Brain pericyte (primary cell): ENCODE results near the gene SMPDL3A.

ENCODE experiments used
- DNase-seq: peaks from one replicate; pipeline ENCODE4 v3.0.0-alpha.2; 2012; ENCODE audit warnings: low read depth, low spot score

Gene SMPDL3A

GRCh38 chr6:122778302-122778701 is 10.8 kb upstream of the SMPDL3A start:
- no peak for DNase-seq

GRCh38 chr6:122778985-122779661 is 9.9 kb upstream of the SMPDL3A start:
- no peak for DNase-seq

GRCh38 chr6:122779667-122780066 is 9.4 kb upstream of the SMPDL3A start, which contains the start of gene FABP7:
FABP7 (plus strand) TSS chr6:122779716; CDS start chr6:122779795, 79 bp downstream.
- no peak for DNase-seq

- no peak for DNase-seq
These were observed 8.9 kb upstream of the SMPDL3A start for GRCh38 chr6:122780114-122780513.

- no peak for DNase-seq
These were observed 7.3 kb upstream of the SMPDL3A start for GRCh38 chr6:122781716-122782115.

GRCh38 chr6:122783401-122783800 is 5.7 kb upstream of the SMPDL3A start:
- no peak for DNase-seq

- no peak for DNase-seq
These were observed 3.2 kb upstream of the SMPDL3A start for GRCh38 chr6:122785891-122786290.

GRCh38 chr6:122787721-122788120 is 1.3 kb upstream of the SMPDL3A start:
- no peak for DNase-seq

- DNase-seq: no peak
These were observed 850 bp upstream of the SMPDL3A start for GRCh38 chr6:122788208-122788607.

GRCh38 chr6:122788663-122789181 is 336 bp upstream of the SMPDL3A start:
- DNase-seq: no peak

GRCh38 chr6:122790028-122790422 is 967 bp downstream of the SMPDL3A start:
- no peak for DNase-seq

- DNase-seq: no peak
These were observed 1.6 kb downstream of the SMPDL3A start for GRCh38 chr6:122790423-122791309.

GRCh38 chr6:122791310-122791679 is 2.2 kb downstream of the SMPDL3A start:
- no peak for DNase-seq

- no peak for DNase-seq
These were observed 3.7 kb downstream of the SMPDL3A start for GRCh38 chr6:122792766-122793165.

- DNase-seq: no peak
These were observed 8.5 kb downstream of the SMPDL3A start for GRCh38 chr6:122797537-122797936.

GRCh38 chr6:122798099-122798641 is 9.1 kb downstream of the SMPDL3A start:
- no peak for DNase-seq

- no peak for DNase-seq
These were observed 10.2 kb downstream of the SMPDL3A start for GRCh38 chr6:122799140-122799745.

- no peak for DNase-seq
These were observed 11.0 kb downstream of the SMPDL3A start for GRCh38 chr6:122799916-122800686.

- no peak for DNase-seq
These were observed 11.8 kb downstream of the SMPDL3A start for GRCh38 chr6:122800906-122801305.

- DNase-seq: no peak
These were observed 12.3 kb downstream of the SMPDL3A start for GRCh38 chr6:122801397-122801796.

- no peak for DNase-seq
These were observed 14.2 kb downstream of the SMPDL3A start for GRCh38 chr6:122803171-122803661.
